GM12891 (cell line): Measurements from ENCODE around the gene ARMC8.

Experiments
- POLR2A ChIP-seq: IDR thresholded peaks from 2 replicates; pipeline ENCODE4 v1.6.1; 2011; ENCODE audit warnings: low read depth, low read length, control low read depth
- POLR2AphosphoS5 ChIP-seq: IDR thresholded peaks from 2 replicates; pipeline ENCODE4 v1.6.1; 2011; ENCODE audit warnings: low read depth, low read length, control low read depth
- POU2F2 ChIP-seq: IDR thresholded peaks from 2 replicates; pipeline ENCODE4 v1.6.1; 2011; ENCODE audit warnings: low read depth, mild to moderate bottlenecking, control low read depth, low read length, moderate library complexity
- SPI1 ChIP-seq: IDR thresholded peaks from 2 replicates; pipeline ENCODE4 v1.6.1; 2011; ENCODE audit warnings: low read depth, low read length, control low read depth
- TAF1 ChIP-seq: IDR thresholded peaks from 2 replicates; pipeline ENCODE4 v1.6.1; 2011; ENCODE audit warnings: low read depth, low read length, control low read depth

- TF ChIP-seq POLR2A (no peak), POLR2AphosphoS5 (no peak), POU2F2 (no peak), TAF1 (no peak), SPI1 (no peak)
Measured at GRCh38 chr3:138154534-138154933, 32.6 kb upstream of the ARMC8 start.
